AG10803 (cell line): ENCODE data around the gene RNF115.
"Not testable (repeated sequence)": the region's sequence is repeated elsewhere in the genome, so short reads cannot be mapped to it uniquely, and the experiment has no call there.

Experiments used
- DNase-seq: peaks from one replicate; pipeline ENCODE4 v3.0.0; 2010; ENCODE audit warnings: low read depth
- H3K4me3 ChIP-seq: 2 replicates; pipeline ENCODE4 v1.5.1; 2011; ENCODE audit warnings: mild to moderate bottlenecking, low read length, control low read depth
- CTCF ChIP-seq: conservative IDR thresholded peaks from 2 replicates; pipeline ENCODE4 v1.5.1; 2011; ENCODE audit warnings: mild to moderate bottlenecking, low read length, control low read depth, inconsistent platforms

Gene RNF115

GRCh38 chr1:145826030-145826429 is 2.1 kb upstream of the RNF115 start:
- peak; percentile 32 for TF ChIP-seq CTCF
- H3K4me3 ChIP-seq: no peak overlapping the region
- DNase-seq: no peak

- H3K4me3 ChIP-seq: peak overlapping the region; percentile 96
- TF ChIP-seq CTCF: no peak
- no peak for DNase-seq
Observed at GRCh38 chr1:145824499-145824842, 576 bp upstream of the RNF115 start.

DNA sequence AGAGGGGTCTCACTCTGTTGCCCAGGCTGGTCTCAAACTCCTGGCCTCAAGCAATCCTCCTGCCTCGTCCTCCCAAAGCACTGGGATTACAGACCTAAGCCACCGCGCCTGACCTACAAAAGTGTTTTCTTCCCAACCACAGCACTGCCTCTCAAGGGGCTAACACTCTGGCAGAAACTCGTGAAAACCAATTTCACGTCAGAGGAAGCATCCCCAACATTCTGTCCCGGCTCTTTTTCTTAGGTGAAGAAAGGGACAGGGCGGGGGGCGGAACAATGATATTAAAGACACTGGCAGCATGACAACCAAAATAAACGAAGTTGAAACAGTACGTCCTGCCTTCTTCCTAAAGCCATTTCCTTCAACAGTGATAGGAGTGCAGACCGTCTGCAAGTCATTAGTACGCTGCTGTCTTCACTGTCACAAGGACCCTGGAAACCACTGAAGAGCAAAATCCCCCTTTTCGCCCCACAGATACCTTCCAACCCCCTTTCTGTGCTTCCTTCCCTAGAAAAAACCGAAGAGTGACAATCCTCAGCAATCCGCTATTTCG is 1.0 kb downstream of the RNF115 start:
- peak overlapping the region; percentile 53 for H3K4me3 ChIP-seq

GRCh38 chr1:145818095-145818494 is 5.8 kb downstream of the RNF115 start:
- H3K4me3 ChIP-seq: not testable (repeated sequence)
- peak; percentile 77 for DNase-seq

More for the DNA sequence above, 1.0 kb downstream of the RNF115 start:
- not testable (repeated sequence) for DNase-seq

- DNase-seq, H3K4me3 ChIP-seq: not testable (repeated sequence)
Observed at GRCh38 chr1:145812977-145813810, 10.7 kb downstream of the RNF115 start.

- TF ChIP-seq CTCF: no peak
- DNase-seq: no peak
- H3K4me3 ChIP-seq: no peak overlapping the region
Observed at GRCh38 chr1:145806844-145807243, 17.1 kb downstream of the RNF115 start.

DNA sequence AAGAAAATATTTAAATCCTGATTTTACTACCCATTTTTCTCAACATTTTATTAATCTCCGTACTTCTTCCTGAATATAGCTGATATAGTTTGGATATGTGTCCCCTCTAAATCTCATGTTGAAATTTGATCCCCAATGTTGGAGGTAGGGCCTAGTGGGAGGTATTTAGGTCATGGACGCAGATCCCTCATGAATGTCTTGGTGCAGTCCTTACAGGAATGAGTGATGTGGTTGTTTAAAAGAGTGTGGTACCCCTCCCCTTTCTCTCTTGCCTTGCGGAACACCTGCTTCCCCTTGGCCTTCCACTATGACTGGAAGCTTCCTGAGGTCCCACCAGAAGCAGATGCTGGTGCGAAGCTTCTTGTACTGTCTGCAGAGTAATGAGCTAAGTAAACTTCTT is 17.5 kb downstream of the RNF115 start:
- no peak for TF ChIP-seq CTCF
- DNase-seq: no peak
- H3K4me3 ChIP-seq: no peak overlapping the region

DNA sequence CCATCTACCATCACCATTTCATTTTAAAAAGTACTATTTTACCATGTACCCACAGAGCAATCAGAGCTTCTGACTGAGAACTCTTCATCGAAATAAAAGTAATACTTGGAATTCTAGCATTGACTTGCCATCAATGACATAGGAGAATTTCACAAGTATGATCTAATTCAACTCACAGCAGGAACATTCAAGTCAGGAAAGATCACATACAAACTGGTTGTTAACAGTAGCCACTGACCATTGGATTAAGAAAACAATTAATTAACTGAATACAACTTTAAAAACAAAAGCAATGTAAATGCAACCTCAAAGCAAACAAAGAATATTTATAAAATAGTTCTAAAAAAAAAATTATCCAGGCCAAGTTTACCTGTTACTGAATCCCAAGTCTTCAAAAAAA is 18.8 kb downstream of the RNF115 start:
- no peak overlapping the region for H3K4me3 ChIP-seq
- peak; percentile 31 for DNase-seq
- no peak for TF ChIP-seq CTCF
